ENCODE results near the gene DGKB. TPM values are rescaled to one million over a fixed set of nuclear protein-coding genes. Genes with fewer than 3 reads are reported as not detected.

The DGKB gene
- total RNA-seq, 1 donor from 2014 or later, result 0.99 TPM

GRCh38 chr7:14389181-14389591 is 513.4 kb downstream of the DGKB start:
- no peak for DNase-seq (ENCODE audit: low spot score)

- DNase-seq (ENCODE audit: low spot score), result no peak
Measured at GRCh38 chr7:14385074-14385473, 517.5 kb downstream of the DGKB start.

- no peak for DNase-seq (ENCODE audit: low spot score)
Measured at GRCh38 chr7:14381936-14382335, 520.6 kb downstream of the DGKB start.

GRCh38 chr7:14381306-14381705 is 521.2 kb downstream of the DGKB start:
- DNase-seq (ENCODE audit: low spot score), result no peak

- no peak for DNase-seq (ENCODE audit: low spot score)
Measured at GRCh38 chr7:14380881-14381280, 521.7 kb downstream of the DGKB start.

- DNase-seq (ENCODE audit: low spot score), result no peak
Measured at GRCh38 chr7:14377646-14378266, 524.8 kb downstream of the DGKB start.

- DNase-seq (ENCODE audit: low spot score), result no peak
Measured at GRCh38 chr7:14376711-14377110, 525.8 kb downstream of the DGKB start.

- DNase-seq (ENCODE audit: low spot score), result no peak
Measured at GRCh38 chr7:14375998-14376397, 526.6 kb downstream of the DGKB start.

- DNase-seq (ENCODE audit: low spot score), result no peak
Measured at GRCh38 chr7:14374336-14374735, 528.2 kb downstream of the DGKB start.

- DNase-seq (ENCODE audit: low spot score), result no peak
Measured at GRCh38 chr7:14368285-14368684, 534.3 kb downstream of the DGKB start.

- DNase-seq (ENCODE audit: low spot score), result no peak
Measured at GRCh38 chr7:14351167-14351566, 551.4 kb downstream of the DGKB start.

- no peak for DNase-seq (ENCODE audit: low spot score)
Measured at GRCh38 chr7:14341200-14341775, 561.3 kb downstream of the DGKB start.

- no peak for DNase-seq (ENCODE audit: low spot score)
Measured at GRCh38 chr7:14340393-14341074, 562.0 kb downstream of the DGKB start.

GRCh38 chr7:14339861-14340260 is 562.7 kb downstream of the DGKB start:
- DNase-seq (ENCODE audit: low spot score), result no peak

GRCh38 chr7:14336256-14336655 is 566.3 kb downstream of the DGKB start:
- DNase-seq (ENCODE audit: low spot score), result no peak

- DNase-seq (ENCODE audit: low spot score), result no peak
Measured at GRCh38 chr7:14332155-14332554, 570.4 kb downstream of the DGKB start.

- no peak for DNase-seq (ENCODE audit: low spot score)
Measured at GRCh38 chr7:14324767-14325166, 577.8 kb downstream of the DGKB start.

GRCh38 chr7:14322724-14323123 is 579.8 kb downstream of the DGKB start:
- DNase-seq (ENCODE audit: low spot score), result no peak

GRCh38 chr7:14321947-14322346 is 580.6 kb downstream of the DGKB start:
- DNase-seq (ENCODE audit: low spot score), result no peak

- DNase-seq (ENCODE audit: low spot score), result no peak
Measured at GRCh38 chr7:14309432-14309831, 593.1 kb downstream of the DGKB start.

- DNase-seq (ENCODE audit: low spot score), result no peak
Measured at GRCh38 chr7:14305233-14305866, 597.2 kb downstream of the DGKB start.

GRCh38 chr7:14303536-14303935 is 599.0 kb downstream of the DGKB start:
- DNase-seq (ENCODE audit: low spot score), result no peak

GRCh38 chr7:14294637-14295036 is 607.9 kb downstream of the DGKB start:
- DNase-seq (ENCODE audit: low spot score), result no peak
